DMS53 (cell line): Measurements from ENCODE around the gene FYN.
A peak's percentile ranks its signal among the peaks of the same experiment; 100 is the strongest.
"Not testable (repeated sequence)": the region's sequence is repeated elsewhere in the genome, so short reads cannot be mapped to it uniquely, and the experiment has no call there.

ENCODE experiments used
- DNase-seq: peaks from one replicate; lab custom pipeline; 2025; lab: John Stamatoyannopoulos, UW

FYN gene

GRCh38 chr6:111789598-111789997, 83.7 kb downstream of the FYN start:
- DNase-seq: no peak

- no peak for DNase-seq
These were observed 84.6 kb downstream of the FYN start for GRCh38 chr6:111788379-111789276.

- DNase-seq: not testable (repeated sequence)
These were observed 87.1 kb downstream of the FYN start for GRCh38 chr6:111786151-111786550.

- no peak for DNase-seq
These were observed 88.8 kb downstream of the FYN start for GRCh38 chr6:111784433-111784832.

GRCh38 chr6:111782887-111783466, 90.3 kb downstream of the FYN start:
- no peak for DNase-seq

- no peak for DNase-seq
These were observed 91.0 kb downstream of the FYN start for GRCh38 chr6:111782192-111782809.

GRCh38 chr6:111781041-111781708, 92.1 kb downstream of the FYN start:
- DNase-seq: no peak

GRCh38 chr6:111780393-111780792, 92.9 kb downstream of the FYN start:
- no peak for DNase-seq

GRCh38 chr6:111779660-111780059, 93.6 kb downstream of the FYN start:
- DNase-seq: no peak

GRCh38 chr6:111779031-111779430, 94.2 kb downstream of the FYN start:
- no peak for DNase-seq

- DNase-seq: peak; percentile 2
These were observed 95.9 kb downstream of the FYN start for GRCh38 chr6:111777357-111777756.

- DNase-seq: no peak
These were observed 96.7 kb downstream of the FYN start for GRCh38 chr6:111776236-111777221.

GRCh38 chr6:111775145-111775922, 97.9 kb downstream of the FYN start:
- no peak for DNase-seq

- DNase-seq: no peak
These were observed 98.9 kb downstream of the FYN start for GRCh38 chr6:111774346-111774703.

GRCh38 chr6:111773501-111774345, 99.5 kb downstream of the FYN start:
- no peak for DNase-seq

- DNase-seq: no peak
These were observed 100.9 kb downstream of the FYN start for GRCh38 chr6:111772381-111772780.

GRCh38 chr6:111771629-111772028, 101.6 kb downstream of the FYN start:
- no peak for DNase-seq

GRCh38 chr6:111771094-111771432, 102.2 kb downstream of the FYN start:
- DNase-seq: no peak

- DNase-seq: no peak
These were observed 102.8 kb downstream of the FYN start for GRCh38 chr6:111770263-111771093.
